MM.1S (cell line): ENCODE results near the gene LMX1B.

Experiments
- DNase-seq: peaks from one replicate; pipeline ENCODE4 v3.0.0-alpha.2; 2015
- H2AFZ ChIP-seq: fragments of 300-600 bp; sonication (generic); 2 replicates; pipeline ENCODE4 v1.6.0; 2016; ENCODE audit warnings: antibody characterized with exemption, low read length
- H3F3A ChIP-seq: fragments of 300-600 bp; sonication (generic); 2 replicates; pipeline ENCODE4 v1.6.1; 2016; ENCODE audit warnings: mild to moderate bottlenecking, antibody characterized with exemption, low read length, moderate library complexity, mixed read lengths; ENCODE audit not compliant: insufficient read depth
- H3K27ac ChIP-seq: fragments of 300-600 bp; sonication (generic); 2 replicates; pipeline ENCODE4 v1.5.1; 2016; ENCODE audit warnings: mild to moderate bottlenecking, low read length
- H3K27me3 ChIP-seq: fragments of 300-600 bp; sonication (generic); replicated peaks from 2 replicates; pipeline ENCODE4 v1.6.0; 2016; ENCODE audit warnings: low read length; ENCODE audit not compliant: insufficient read depth
- H3K36me3 ChIP-seq: fragments of 300-600 bp; sonication (generic); replicated peaks from 2 replicates; pipeline ENCODE4 v1.6.1; 2016; ENCODE audit warnings: mild to moderate bottlenecking, low read length, mixed read lengths; ENCODE audit not compliant: insufficient read depth
- H3K4me1 ChIP-seq: fragments of 300-600 bp; sonication (generic); 2 replicates; pipeline ENCODE4 v1.6.1; 2016; ENCODE audit warnings: low read length, mixed read lengths
- H3K4me2 ChIP-seq: fragments of 300-600 bp; sonication (generic); 2 replicates; pipeline ENCODE4 v1.6.0; 2016; ENCODE audit warnings: low read depth, low read length
- H3K4me3 ChIP-seq: fragments of 300-600 bp; sonication (generic); 2 replicates; pipeline ENCODE4 v1.5.1; 2016; ENCODE audit warnings: low read length, mixed read lengths
- H3K79me2 ChIP-seq: fragments of 300-600 bp; sonication (generic); 2 replicates; pipeline ENCODE4 v1.6.1; 2016; ENCODE audit warnings: mixed run types, low read length, mixed read lengths
- H3K9ac ChIP-seq: fragments of 300-600 bp; sonication (generic); 2 replicates; pipeline ENCODE4 v1.6.1; 2016; ENCODE audit warnings: low read length, mixed read lengths
- H3K9me2 ChIP-seq: fragments of 300-600 bp; sonication (generic); replicated peaks from 2 replicates; pipeline ENCODE4 v1.6.1; 2016; ENCODE audit warnings: mild to moderate bottlenecking, low read length, mixed read lengths; ENCODE audit not compliant: insufficient read depth
- H3K9me3 ChIP-seq: fragments of 300-600 bp; sonication (generic); replicated peaks from 2 replicates; pipeline ENCODE4 v1.6.1; 2016; ENCODE audit warnings: mild to moderate bottlenecking, low read length, mixed read lengths; ENCODE audit not compliant: insufficient read depth
- H4K20me1 ChIP-seq: fragments of 300-600 bp; sonication (generic); 2 replicates; pipeline ENCODE4 v1.6.1; 2016; ENCODE audit warnings: mild to moderate bottlenecking, low read length, moderate library complexity, mixed read lengths; ENCODE audit not compliant: insufficient read depth
- EZH2 ChIP-seq: fragments of 300-600 bp; sonication (generic); optimal IDR thresholded peaks from 2 replicates; pipeline ENCODE3; 2017; ENCODE audit warnings: low read depth, mild to moderate bottlenecking, antibody characterized with exemption, low read length, mixed read lengths
- EZH2phosphoT487 ChIP-seq: fragments of 300-600 bp; sonication (generic); IDR thresholded peaks from 2 replicates; pipeline ENCODE4 v1.6.1; 2018; ENCODE audit warnings: antibody characterized with exemption, low read length
- TF ChIP-seq, protein P1 (sequence below): fragments of 300-600 bp; sonication (generic); IDR thresholded peaks from 2 replicates; pipeline ENCODE4 v1.5.1; 2016; ENCODE audit warnings: antibody characterized with exemption, low read length, mixed read lengths

Gene LMX1B

DNA sequence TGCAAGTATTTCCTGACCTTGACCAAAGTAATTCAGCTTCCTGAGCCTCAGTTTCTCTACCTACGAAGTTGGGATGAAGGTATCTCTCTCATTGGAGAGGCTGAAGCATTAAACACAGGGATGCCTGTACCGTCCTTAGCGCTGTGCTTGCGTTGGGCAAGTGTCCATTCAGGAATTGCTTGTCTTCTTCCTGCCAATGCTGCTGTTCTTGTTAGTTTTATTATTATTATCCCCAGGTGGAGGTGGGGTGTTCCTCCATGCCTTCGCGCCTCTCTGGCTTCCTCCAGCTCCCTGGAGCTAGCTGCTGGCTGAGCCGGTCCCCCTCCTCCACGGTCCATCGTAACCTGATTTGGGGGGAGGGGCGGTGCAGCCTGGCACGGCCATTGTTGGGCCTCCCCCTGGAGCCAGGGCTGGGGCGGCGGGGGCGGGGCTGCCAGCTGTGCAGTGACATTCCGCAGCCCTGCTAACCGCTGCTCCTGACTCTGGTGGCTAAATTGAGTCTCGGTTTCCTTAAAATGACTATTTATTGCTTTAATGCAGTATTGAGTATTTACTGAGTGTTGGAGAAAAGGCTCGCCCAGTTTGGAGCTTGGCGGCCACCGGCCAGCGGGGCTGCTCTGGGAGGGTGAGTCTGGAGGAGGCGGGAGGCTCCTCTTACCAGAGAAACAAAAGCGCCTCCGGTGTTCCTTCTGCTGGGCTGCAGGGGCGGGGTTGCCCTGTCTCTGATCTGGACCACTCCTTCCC lies 51.3 kb downstream of the LMX1B start:
- no peaks in the 10 kb centered on the region for H3K36me3 ChIP-seq
- H3K79me2 ChIP-seq: no peaks in the 10 kb centered on the region
- no peaks in the 10 kb centered on the region for H4K20me1 ChIP-seq
- H3K4me1 ChIP-seq: peaks cover 12% of the 10 kb centered on the region
- H3K27ac ChIP-seq: no peak overlapping the region
- no peak overlapping the region for H3K4me3 ChIP-seq
- no peaks in the 10 kb centered on the region for H3K9me3 ChIP-seq
- peaks cover 37% of the 10 kb centered on the region for H3K27me3 ChIP-seq
- H3K4me2 ChIP-seq: peak overlapping the region; percentile 40
- no peak for DNase-seq
- H3F3A ChIP-seq: no peaks in the 10 kb centered on the region
- no peaks in the 10 kb centered on the region for H3K9me2 ChIP-seq
- H2AFZ ChIP-seq: no peak overlapping the region
- TF ChIP-seq, protein P1, sequence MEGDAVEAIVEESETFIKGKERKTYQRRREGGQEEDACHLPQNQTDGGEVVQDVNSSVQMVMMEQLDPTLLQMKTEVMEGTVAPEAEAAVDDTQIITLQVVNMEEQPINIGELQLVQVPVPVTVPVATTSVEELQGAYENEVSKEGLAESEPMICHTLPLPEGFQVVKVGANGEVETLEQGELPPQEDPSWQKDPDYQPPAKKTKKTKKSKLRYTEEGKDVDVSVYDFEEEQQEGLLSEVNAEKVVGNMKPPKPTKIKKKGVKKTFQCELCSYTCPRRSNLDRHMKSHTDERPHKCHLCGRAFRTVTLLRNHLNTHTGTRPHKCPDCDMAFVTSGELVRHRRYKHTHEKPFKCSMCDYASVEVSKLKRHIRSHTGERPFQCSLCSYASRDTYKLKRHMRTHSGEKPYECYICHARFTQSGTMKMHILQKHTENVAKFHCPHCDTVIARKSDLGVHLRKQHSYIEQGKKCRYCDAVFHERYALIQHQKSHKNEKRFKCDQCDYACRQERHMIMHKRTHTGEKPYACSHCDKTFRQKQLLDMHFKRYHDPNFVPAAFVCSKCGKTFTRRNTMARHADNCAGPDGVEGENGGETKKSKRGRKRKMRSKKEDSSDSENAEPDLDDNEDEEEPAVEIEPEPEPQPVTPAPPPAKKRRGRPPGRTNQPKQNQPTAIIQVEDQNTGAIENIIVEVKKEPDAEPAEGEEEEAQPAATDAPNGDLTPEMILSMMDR: no peak
- TF ChIP-seq EZH2phosphoT487 (no peak), EZH2 (no peak)
- no peak overlapping the region for H3K9ac ChIP-seq

DNA sequence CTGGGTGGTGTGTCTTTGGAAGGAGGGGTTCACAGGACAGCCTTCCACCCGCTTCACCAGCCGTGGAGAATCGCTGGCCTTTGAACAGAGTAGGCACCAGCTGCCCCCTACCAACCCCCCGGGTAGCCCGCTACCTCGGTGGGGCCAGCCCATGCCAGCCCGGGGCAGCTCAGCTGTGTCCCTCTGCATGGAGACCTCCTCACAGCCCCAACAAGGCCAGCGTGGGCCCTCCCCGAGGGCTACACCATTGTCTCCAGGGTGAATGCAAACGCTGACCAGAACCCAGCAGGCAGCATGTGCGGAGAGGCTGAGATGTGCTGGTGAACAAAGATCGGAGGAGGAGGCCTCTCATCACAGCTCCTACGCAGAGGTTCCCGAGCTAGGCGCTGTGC lies 51.9 kb downstream of the LMX1B start:
- no peaks in the 10 kb centered on the region for H3F3A ChIP-seq
- no peak for DNase-seq
- no peak overlapping the region for H3K4me3 ChIP-seq
- no peak overlapping the region for H3K27ac ChIP-seq
- no peaks in the 10 kb centered on the region for H3K36me3 ChIP-seq
- peaks cover 43% of the 10 kb centered on the region for H3K27me3 ChIP-seq
- TF ChIP-seq, protein P1: no peak
- no peak for TF ChIP-seq EZH2phosphoT487
- no peak for TF ChIP-seq EZH2
- H3K9me3 ChIP-seq: no peaks in the 10 kb centered on the region
- no peak overlapping the region for H2AFZ ChIP-seq
- peak overlapping the region; percentile 40; the same call in 1 of the 2 replicates for H3K4me2 ChIP-seq
- H4K20me1 ChIP-seq: no peaks in the 10 kb centered on the region
- H3K9me2 ChIP-seq: no peaks in the 10 kb centered on the region
- H3K4me1 ChIP-seq: peaks cover 12% of the 10 kb centered on the region
- no peak overlapping the region for H3K9ac ChIP-seq
- H3K79me2 ChIP-seq: no peaks in the 10 kb centered on the region

DNA sequence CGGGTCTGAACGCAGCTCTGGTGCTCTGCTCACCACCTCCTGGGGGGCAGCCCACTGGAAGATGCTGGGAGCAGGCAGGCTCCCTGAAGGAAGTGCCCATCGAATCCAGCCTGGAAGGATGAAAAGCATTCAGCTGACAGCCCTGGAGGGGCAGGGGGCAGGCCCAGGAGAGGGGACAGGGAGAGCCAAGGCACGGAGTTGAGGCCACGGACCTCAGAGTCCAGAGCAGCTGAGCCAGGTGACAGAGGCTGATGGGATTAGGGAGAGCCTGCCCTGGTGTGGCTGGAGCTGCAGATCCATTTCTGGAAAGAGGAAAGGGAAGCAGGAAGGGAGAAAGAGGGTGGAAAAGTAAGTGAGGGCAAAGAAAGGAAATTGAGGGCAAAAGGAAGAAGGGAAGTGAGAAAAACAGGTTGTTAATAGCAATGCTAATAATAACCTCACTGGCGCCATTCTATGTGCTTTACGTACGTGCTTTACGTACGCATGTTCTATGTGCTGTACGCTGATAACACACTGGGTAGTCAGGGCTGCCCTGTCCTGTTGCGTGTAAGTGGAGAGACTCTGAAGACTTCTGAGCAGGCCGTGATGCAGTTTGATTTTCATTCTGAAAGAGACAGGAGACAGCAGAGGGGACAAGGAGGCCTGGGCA lies 52.6 kb downstream of the LMX1B start:
- H3K9me3 ChIP-seq: no peaks in the 10 kb centered on the region
- DNase-seq: no peak
- peaks cover 12% of the 10 kb centered on the region for H3K4me1 ChIP-seq
- H3K79me2 ChIP-seq: no peaks in the 10 kb centered on the region
- no peak overlapping the region for H3K27ac ChIP-seq
- H3K4me2 ChIP-seq: no peak overlapping the region
- H3K9me2 ChIP-seq: no peaks in the 10 kb centered on the region
- H3K4me3 ChIP-seq: no peak overlapping the region
- no peak overlapping the region for H2AFZ ChIP-seq
- peaks cover 49% of the 10 kb centered on the region for H3K27me3 ChIP-seq
- no peaks in the 10 kb centered on the region for H3F3A ChIP-seq
- no peaks in the 10 kb centered on the region for H4K20me1 ChIP-seq
- no peak for TF ChIP-seq EZH2
- TF ChIP-seq EZH2phosphoT487: no peak
- TF ChIP-seq, protein P1: no peak
- no peak overlapping the region for H3K9ac ChIP-seq
- H3K36me3 ChIP-seq: no peaks in the 10 kb centered on the region
